Transverse colon (tissue), 4 donors: ENCODE data around the gene TWIST2.

Experiments
- POLR2A ChIP-seq: fragments of 450-650 bp; IDR thresholded peaks from one replicate; pipeline ENCODE4 v1.6.1; 2016; ENCODE audit warnings: antibody characterized with exemption, mild to moderate bottlenecking, moderate library complexity
- POLR2AphosphoS5 ChIP-seq, 3 donors: sonication (generic); formaldehyde crosslinking; IDR thresholded peaks; one replicate each; pipeline ENCODE4 v1.6.1; 2016; ENCODE audit warnings: antibody characterized with exemption in 3 of 3
- TF ChIP-seq, protein P1 (sequence below), 5 experiments: fragments of 200-600 bp in 3 of 5; fragments of 450-650 bp in 2 of 5; sonication (generic) in 3 of 5; IDR thresholded peaks; 1 replicate in 2 of 5; 2 replicates in 3 of 5; pipeline ENCODE4 v1.5.1; 2016 to 2017; ENCODE audit warnings: antibody characterized with exemption in 5 of 5, inconsistent platforms in 3 of 5, mild to moderate bottlenecking in 2 of 5, moderate library complexity in 1 of 5

DNA sequence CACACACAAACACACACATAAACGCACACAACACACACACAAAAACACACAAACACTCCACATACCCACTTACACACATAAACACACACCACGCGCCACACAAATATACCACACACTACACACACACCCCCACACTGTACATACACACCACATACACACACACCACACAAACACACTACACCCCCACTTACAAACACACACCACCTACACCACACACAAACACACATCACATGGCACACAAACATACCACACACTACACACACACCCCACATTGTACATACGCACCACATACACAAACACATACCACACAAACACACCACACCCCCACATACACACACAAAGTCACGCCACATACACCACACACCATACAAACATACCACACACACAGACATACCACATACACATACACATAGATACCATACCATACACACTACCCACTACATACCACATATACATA lies 59.9 kb downstream of the TWIST2 start:
- TF ChIP-seq, protein P1, sequence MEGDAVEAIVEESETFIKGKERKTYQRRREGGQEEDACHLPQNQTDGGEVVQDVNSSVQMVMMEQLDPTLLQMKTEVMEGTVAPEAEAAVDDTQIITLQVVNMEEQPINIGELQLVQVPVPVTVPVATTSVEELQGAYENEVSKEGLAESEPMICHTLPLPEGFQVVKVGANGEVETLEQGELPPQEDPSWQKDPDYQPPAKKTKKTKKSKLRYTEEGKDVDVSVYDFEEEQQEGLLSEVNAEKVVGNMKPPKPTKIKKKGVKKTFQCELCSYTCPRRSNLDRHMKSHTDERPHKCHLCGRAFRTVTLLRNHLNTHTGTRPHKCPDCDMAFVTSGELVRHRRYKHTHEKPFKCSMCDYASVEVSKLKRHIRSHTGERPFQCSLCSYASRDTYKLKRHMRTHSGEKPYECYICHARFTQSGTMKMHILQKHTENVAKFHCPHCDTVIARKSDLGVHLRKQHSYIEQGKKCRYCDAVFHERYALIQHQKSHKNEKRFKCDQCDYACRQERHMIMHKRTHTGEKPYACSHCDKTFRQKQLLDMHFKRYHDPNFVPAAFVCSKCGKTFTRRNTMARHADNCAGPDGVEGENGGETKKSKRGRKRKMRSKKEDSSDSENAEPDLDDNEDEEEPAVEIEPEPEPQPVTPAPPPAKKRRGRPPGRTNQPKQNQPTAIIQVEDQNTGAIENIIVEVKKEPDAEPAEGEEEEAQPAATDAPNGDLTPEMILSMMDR (IDR thresholded peaks at IDR 0.05) = no peak
- TF ChIP-seq POLR2A = no peak
- TF ChIP-seq POLR2AphosphoS5 (IDR thresholded peaks at IDR 0.05) = no peak
